Activated gamma-delta T cell treated with Interleukin-2 at 50 U/mL for 16 hours (primary cell): ENCODE results near the gene EIF4E3.

Source experiments
- DNase-seq: peaks from one replicate; pipeline ENCODE4 v3.0.0-alpha.2; 2020

EIF4E3 gene

GRCh38 chr3:71641674-71642073 lies 83.5 kb downstream of the EIF4E3 start:
- no peak for DNase-seq

GRCh38 chr3:71640331-71640983 lies 84.7 kb downstream of the EIF4E3 start:
- DNase-seq, result no peak

GRCh38 chr3:71636482-71636881 lies 88.7 kb downstream of the EIF4E3 start:
- no peak for DNase-seq

GRCh38 chr3:71636001-71636400 lies 89.2 kb downstream of the EIF4E3 start:
- DNase-seq, result no peak

GRCh38 chr3:71634671-71635070 lies 90.5 kb downstream of the EIF4E3 start:
- DNase-seq, result no peak

- DNase-seq, result no peak
Measured at GRCh38 chr3:71629711-71630110, 95.5 kb downstream of the EIF4E3 start.

GRCh38 chr3:71629289-71629688 lies 95.9 kb downstream of the EIF4E3 start:
- no peak for DNase-seq

GRCh38 chr3:71628522-71628921 lies 96.7 kb downstream of the EIF4E3 start:
- no peak for DNase-seq

GRCh38 chr3:71625676-71626075 lies 99.5 kb downstream of the EIF4E3 start:
- DNase-seq, result no peak
